Glutamatergic neuron (in vitro differentiated cells): ENCODE results near the gene NKPD1. TPM values are rescaled to one million over a fixed set of nuclear protein-coding genes. Genes with fewer than 3 reads are reported as not detected.

Source experiments
- DNase-seq: peaks from one replicate; pipeline ENCODE4 v3.0.0; 2022
- H3K27ac Mint-ChIP-seq: one replicate; pipeline ENCODE4 v1.8.0; 2020; ENCODE audit warnings: mild to moderate bottlenecking, mixed read lengths, inconsistent platforms; ENCODE audit not compliant: unreplicated experiment
- H3K27me3 Mint-ChIP-seq: one replicate; pipeline ENCODE4 v1.8.0; 2020; ENCODE audit warnings: mild to moderate bottlenecking, moderate library complexity, mixed read lengths, inconsistent platforms; ENCODE audit not compliant: unreplicated experiment
- H3K36me3 Mint-ChIP-seq: one replicate; pipeline ENCODE4 v1.8.0; 2020; ENCODE audit warnings: mild to moderate bottlenecking, mixed read lengths, inconsistent platforms; ENCODE audit not compliant: unreplicated experiment
- H3K4me1 Mint-ChIP-seq: one replicate; pipeline ENCODE4 v1.8.0; 2020; ENCODE audit warnings: mild to moderate bottlenecking, low read depth, mixed read lengths, inconsistent platforms; ENCODE audit not compliant: unreplicated experiment
- H3K4me3 Mint-ChIP-seq: one replicate; pipeline ENCODE4 v1.8.0; 2020; ENCODE audit warnings: mild to moderate bottlenecking, mixed read lengths, inconsistent platforms; ENCODE audit not compliant: unreplicated experiment
- H3K9me3 Mint-ChIP-seq: one replicate; pipeline ENCODE4 v1.8.0; 2020; ENCODE audit warnings: mild to moderate bottlenecking, moderate library complexity, mixed read lengths, inconsistent platforms; ENCODE audit not compliant: unreplicated experiment
- total RNA-seq: library from RNA; stranded (reverse); fragmentation: NEBNext Ultra II Directional; extraction: Animal tissue kit (Norgen Biotek cat#: 25700); gene quantifications from one replicate; pipeline ENCODE4 v1.2.1, GENCODE V29; 2021; ENCODE audit not compliant: unreplicated experiment
- TF ChIP-seq, protein P1 (sequence below): fragments of 200-600 bp; sonication (generic); IDR thresholded peaks from one replicate; pipeline ENCODE4 v1.5.0; 2021; ENCODE audit not compliant: partially characterized antibody, unreplicated experiment

The NKPD1 gene
- total RNA-seq, 1 donor from 2014 or later: 1.2 TPM

DNA sequence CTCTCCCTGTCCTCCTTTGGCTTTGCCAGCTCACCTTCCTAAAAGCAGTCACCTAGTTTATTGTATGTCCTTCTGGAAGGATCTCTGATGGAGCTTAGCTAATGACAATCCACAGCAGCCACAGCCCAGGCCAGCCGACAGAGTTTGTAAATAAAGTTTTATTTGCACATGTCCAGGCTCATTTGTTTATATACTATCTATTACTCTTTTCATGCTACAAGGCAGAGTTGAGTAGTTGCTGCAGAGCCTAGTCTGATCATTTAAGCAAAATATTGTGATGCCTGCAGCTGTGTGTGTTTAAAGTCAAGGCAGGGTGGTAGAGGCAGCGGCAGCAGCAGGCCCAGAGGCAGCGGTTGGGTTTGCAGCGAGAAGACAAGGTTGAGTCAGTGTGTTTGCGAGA lies 32.6 kb downstream of the NKPD1 start:
- H3K27me3 Mint-ChIP-seq: peaks cover 8% of the 10 kb centered on the region
- H3K9me3 Mint-ChIP-seq: peaks cover 6% of the 10 kb centered on the region
- H3K36me3 Mint-ChIP-seq: no peaks in the 10 kb centered on the region
- H3K4me3 Mint-ChIP-seq: no peak overlapping the region
- TF ChIP-seq, protein P1, sequence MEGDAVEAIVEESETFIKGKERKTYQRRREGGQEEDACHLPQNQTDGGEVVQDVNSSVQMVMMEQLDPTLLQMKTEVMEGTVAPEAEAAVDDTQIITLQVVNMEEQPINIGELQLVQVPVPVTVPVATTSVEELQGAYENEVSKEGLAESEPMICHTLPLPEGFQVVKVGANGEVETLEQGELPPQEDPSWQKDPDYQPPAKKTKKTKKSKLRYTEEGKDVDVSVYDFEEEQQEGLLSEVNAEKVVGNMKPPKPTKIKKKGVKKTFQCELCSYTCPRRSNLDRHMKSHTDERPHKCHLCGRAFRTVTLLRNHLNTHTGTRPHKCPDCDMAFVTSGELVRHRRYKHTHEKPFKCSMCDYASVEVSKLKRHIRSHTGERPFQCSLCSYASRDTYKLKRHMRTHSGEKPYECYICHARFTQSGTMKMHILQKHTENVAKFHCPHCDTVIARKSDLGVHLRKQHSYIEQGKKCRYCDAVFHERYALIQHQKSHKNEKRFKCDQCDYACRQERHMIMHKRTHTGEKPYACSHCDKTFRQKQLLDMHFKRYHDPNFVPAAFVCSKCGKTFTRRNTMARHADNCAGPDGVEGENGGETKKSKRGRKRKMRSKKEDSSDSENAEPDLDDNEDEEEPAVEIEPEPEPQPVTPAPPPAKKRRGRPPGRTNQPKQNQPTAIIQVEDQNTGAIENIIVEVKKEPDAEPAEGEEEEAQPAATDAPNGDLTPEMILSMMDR: no peak
- no peak for DNase-seq
- peaks cover 6% of the 10 kb centered on the region for H3K4me1 Mint-ChIP-seq
- no peak overlapping the region for H3K27ac Mint-ChIP-seq

DNA sequence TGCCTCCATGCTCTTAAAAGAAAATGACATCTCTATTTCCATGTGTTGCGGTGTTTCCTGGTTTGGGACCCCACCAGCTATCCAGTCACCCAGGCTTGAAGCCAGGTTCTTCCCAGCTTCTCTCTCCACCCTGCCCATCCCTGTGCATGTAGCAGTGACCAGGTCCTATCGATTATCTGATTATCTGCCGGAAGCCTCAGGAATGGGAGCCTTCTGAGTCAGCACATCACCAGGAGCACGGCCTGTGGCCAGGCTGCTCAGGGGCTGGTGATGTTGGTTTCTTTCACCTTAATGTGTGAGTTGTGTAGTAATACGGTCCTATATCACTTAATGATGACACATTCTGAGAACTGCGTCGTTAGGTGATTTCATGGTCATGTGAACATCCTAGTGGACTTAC lies 34.1 kb downstream of the NKPD1 start:
- H3K4me3 Mint-ChIP-seq: no peak overlapping the region
- DNase-seq: no peak
- H3K36me3 Mint-ChIP-seq: no peaks in the 10 kb centered on the region
- peaks cover 13% of the 10 kb centered on the region for H3K4me1 Mint-ChIP-seq
- no peak overlapping the region for H3K27ac Mint-ChIP-seq
- peaks cover 11% of the 10 kb centered on the region for H3K9me3 Mint-ChIP-seq
- peaks cover 8% of the 10 kb centered on the region for H3K27me3 Mint-ChIP-seq
- TF ChIP-seq, protein P1: no peak

DNA sequence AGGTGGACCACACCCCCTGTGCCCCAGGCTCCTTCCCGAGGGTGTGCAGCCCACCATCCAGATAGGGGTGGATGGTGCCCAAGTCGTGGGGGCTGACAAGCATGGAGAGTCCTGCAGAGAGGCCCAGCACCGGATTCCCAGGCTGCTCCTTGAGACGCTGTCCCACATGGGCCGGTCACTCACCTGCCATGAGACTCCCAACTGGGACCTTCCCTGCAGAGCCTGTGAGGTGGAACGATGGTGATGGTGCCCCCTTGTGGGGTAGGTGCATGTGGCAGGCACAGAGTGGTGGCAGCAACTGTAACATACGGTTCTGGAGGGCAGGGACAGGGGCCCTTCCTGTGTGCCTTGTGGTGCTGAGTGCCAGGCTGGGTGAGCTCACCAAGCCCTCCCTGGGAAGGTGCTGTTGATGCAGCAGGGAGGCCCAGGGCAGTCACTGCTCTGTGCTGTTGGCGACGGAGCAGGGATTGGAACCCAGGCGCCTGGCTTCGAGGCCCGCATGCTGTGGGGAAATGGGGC lies 34.7 kb downstream of the NKPD1 start:
- peak; percentile 75 for DNase-seq
- H3K9me3 Mint-ChIP-seq: peaks cover 11% of the 10 kb centered on the region
- no peaks in the 10 kb centered on the region for H3K36me3 Mint-ChIP-seq
- no peak overlapping the region for H3K27ac Mint-ChIP-seq
- H3K27me3 Mint-ChIP-seq: peaks cover 8% of the 10 kb centered on the region
- TF ChIP-seq, protein P1: peak; percentile 75
- no peak overlapping the region for H3K4me3 Mint-ChIP-seq
- peaks cover 19% of the 10 kb centered on the region for H3K4me1 Mint-ChIP-seq

DNA sequence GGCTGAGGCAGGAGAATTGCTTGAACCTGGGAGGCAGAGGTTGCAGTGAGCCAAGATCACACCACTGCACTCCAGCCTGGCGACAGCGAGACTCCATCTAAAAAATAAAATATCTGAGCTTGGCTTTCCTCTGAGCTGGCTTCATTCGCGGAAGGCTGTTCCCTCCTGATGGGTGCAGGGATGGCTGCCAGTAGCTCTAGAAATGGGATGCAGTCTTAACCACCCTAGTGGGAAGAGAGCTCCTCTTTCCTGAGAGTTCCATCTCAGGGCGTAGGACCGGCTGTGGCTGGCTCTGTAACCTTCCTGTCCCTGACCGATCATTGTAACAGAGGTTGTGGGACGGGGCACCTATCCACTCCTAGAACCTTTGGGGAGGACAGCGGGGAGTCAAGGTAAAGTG lies 35.4 kb downstream of the NKPD1 start:
- TF ChIP-seq, protein P1: no peak
- Mint-ChIP-seq H3K27me3 (peaks cover 8% of the 10 kb centered on the region), H3K4me3 (no peak overlapping the region), H3K4me1 (peaks cover 23% of the 10 kb centered on the region), H3K36me3 (no peaks in the 10 kb centered on the region), H3K27ac (no peak overlapping the region), H3K9me3 (peaks cover 13% of the 10 kb centered on the region)
- DNase-seq: no peak

DNA sequence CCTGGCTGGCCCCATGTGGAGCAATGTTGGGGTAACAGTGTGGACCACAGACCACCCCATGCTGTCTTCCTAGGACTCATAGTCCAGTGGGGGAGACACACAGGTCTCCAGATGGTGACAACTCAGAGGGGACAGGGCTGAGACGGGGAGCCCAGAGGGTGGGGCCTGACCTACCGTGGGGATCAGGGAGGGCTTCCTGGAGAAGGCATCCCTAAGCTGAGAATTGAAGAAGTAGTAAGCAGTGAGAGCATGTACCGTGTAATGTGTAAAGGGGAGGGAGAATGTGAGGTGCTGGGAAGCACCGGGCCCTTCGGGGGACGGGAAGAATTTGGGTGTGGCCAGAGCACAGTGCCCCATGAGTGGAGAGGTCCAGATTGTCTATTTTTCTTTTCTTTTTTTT lies 36.8 kb downstream of the NKPD1 start:
- Mint-ChIP-seq H3K27me3 (peaks cover 9% of the 10 kb centered on the region), H3K4me1 (peaks cover 24% of the 10 kb centered on the region), H3K9me3 (peaks cover 15% of the 10 kb centered on the region), H3K4me3 (no peak overlapping the region), H3K36me3 (no peaks in the 10 kb centered on the region), H3K27ac (no peak overlapping the region)
- TF ChIP-seq, protein P1: no peak
- no peak for DNase-seq
